Bronchial epithelial cell (primary cell): ENCODE results near the gene FA2H. TPM values are rescaled to one million over a fixed set of nuclear protein-coding genes. Genes with fewer than 3 reads are reported as not detected.
A peak's percentile ranks its signal among the peaks of the same experiment; 100 is the strongest.

ENCODE experiments used
- DNase-seq: peaks from one replicate; pipeline ENCODE4 v3.0.0-alpha.2; 2010; ENCODE audit warnings: low read depth
- FAIRE-seq: peaks from 2 replicates; lab custom pipeline; 2011; peaks lifted over from hg19 to GRCh38; lab: Jason Lieb, UNC
- H3K27me3 ChIP-seq: 2 replicates; pipeline ENCODE4 v1.5.1; 2011; ENCODE audit warnings: low read length; ENCODE audit not compliant: control insufficient read depth, insufficient read depth
- H3K36me3 ChIP-seq: 2 replicates; pipeline ENCODE4 v1.5.1; 2011; ENCODE audit warnings: low read length; ENCODE audit not compliant: control insufficient read depth, insufficient read depth
- H3K4me3 ChIP-seq: 2 replicates; pipeline ENCODE4 v1.5.1; 2011; ENCODE audit warnings: mild to moderate bottlenecking, low read depth, low read length, control low read depth
- CTCF ChIP-seq: IDR thresholded peaks from 2 replicates; pipeline ENCODE4 v1.5.1; 2011; ENCODE audit warnings: mild to moderate bottlenecking, moderate library complexity, low read length, control low read depth, inconsistent platforms; ENCODE audit not compliant: insufficient read depth, severe bottlenecking
- total RNA-seq: library from RNA; depleted of rRNA; stranded (reverse); fragments of >200 nt; gene quantifications from 2 replicates; pipeline ENCODE4 v1.2.1, GENCODE V29; 2014

FA2H gene
- total RNA-seq, 1 donor from 2014 or later: 1.6 TPM

- no peaks in the 10 kb centered on the region for H3K27me3 ChIP-seq
- no peak overlapping the region for H3K4me3 ChIP-seq
- DNase-seq (no peak), FAIRE-seq (no peak)
- TF ChIP-seq CTCF: no peak
- no peaks in the 10 kb centered on the region for H3K36me3 ChIP-seq
Observed at GRCh38 chr16:74731853-74732477, 42.7 kb downstream of the FA2H start.

- H3K27me3 ChIP-seq: no peaks in the 10 kb centered on the region
- FAIRE-seq (no peak), DNase-seq (peak; percentile 72)
- TF ChIP-seq CTCF: no peak
- no peak overlapping the region for H3K4me3 ChIP-seq
- H3K36me3 ChIP-seq: no peaks in the 10 kb centered on the region
Observed at GRCh38 chr16:74729783-74730683, 44.6 kb downstream of the FA2H start.

GRCh38 chr16:74727903-74728302, 46.7 kb downstream of the FA2H start:
- FAIRE-seq: no peak
- Histone ChIP-seq H3K27me3 (no peaks in the 10 kb centered on the region), H3K4me3 (no peak overlapping the region), H3K36me3 (no peaks in the 10 kb centered on the region)
- no peak for TF ChIP-seq CTCF
- DNase-seq: no peak

GRCh38 chr16:74726716-74727115, 47.9 kb downstream of the FA2H start:
- no peak for DNase-seq
- no peaks in the 10 kb centered on the region for H3K27me3 ChIP-seq
- peak; percentile 44 for TF ChIP-seq CTCF
- no peak for FAIRE-seq
- no peaks in the 10 kb centered on the region for H3K36me3 ChIP-seq
- H3K4me3 ChIP-seq: no peak overlapping the region

GRCh38 chr16:74725651-74726455, 48.8 kb downstream of the FA2H start:
- Histone ChIP-seq H3K27me3 (no peaks in the 10 kb centered on the region), H3K4me3 (no peak overlapping the region), H3K36me3 (no peaks in the 10 kb centered on the region)
- FAIRE-seq (no peak), DNase-seq (no peak)
- TF ChIP-seq CTCF: no peak
